CD4-positive, alpha-beta memory T cell (primary cell): Measurements from ENCODE around the gene QSOX2. TPM values are rescaled to one million over a fixed set of nuclear protein-coding genes. Genes with fewer than 3 reads are reported as not detected.

Experiments
- CTCF ChIA-PET: fragments of 350-600 bp; sonication (Branson Sonifier 250); formaldehyde crosslinking; loops from one replicate; lab custom pipeline; 2021; ENCODE audit warnings: inconsistent platforms; ENCODE audit not compliant: partially characterized antibody; lab: Charles Lee
- POLR2A ChIA-PET: fragments of 350-600 bp; sonication (Branson Sonifier 250); formaldehyde crosslinking; loops from one replicate; lab custom pipeline; 2021; ENCODE audit not compliant: partially characterized antibody; lab: Charles Lee
- DNase-seq, 5 donors: peaks; one replicate each; pipeline versions ENCODE4 v3.0.0 to v3.0.0-alpha.2; 2020 to 2022; ENCODE audit warnings: mixed read lengths in 1 of 5
- H3K27ac ChIP-seq: one replicate; pipeline ENCODE4 v1.7.0; 2013; ENCODE audit warnings: low read depth, low read length
- H3K27me3 ChIP-seq: 2 replicates; pipeline ENCODE4 v1.7.0; 2013; ENCODE audit warnings: mild to moderate bottlenecking, low read length, moderate library complexity; ENCODE audit not compliant: insufficient read depth
- H3K36me3 ChIP-seq: 2 replicates; pipeline ENCODE4 v1.7.0; 2013; ENCODE audit warnings: mild to moderate bottlenecking, low read length, moderate library complexity; ENCODE audit not compliant: insufficient read depth
- H3K4me1 ChIP-seq: 2 replicates; pipeline ENCODE4 v1.7.0; 2013; ENCODE audit warnings: mild to moderate bottlenecking, low read length, moderate library complexity; ENCODE audit not compliant: insufficient read depth
- H3K4me3 ChIP-seq, 2 donors: one replicate each; pipeline ENCODE4 v1.7.0; 2013; ENCODE audit warnings: low read length in 2 of 2, mild to moderate bottlenecking in 1 of 2
- H3K9me3 ChIP-seq, 2 donors: one replicate each; pipeline ENCODE4 v1.7.0; 2013; ENCODE audit warnings: low read length in 2 of 2, control low read depth in 1 of 2; ENCODE audit not compliant: control insufficient read depth in 1 of 2
- H3K27ac Mint-ChIP-seq, 7 donors: one replicate each; pipeline ENCODE4 v1.8.0; 2020 to 2021; ENCODE audit warnings: mixed read lengths in 7 of 7, mild to moderate bottlenecking in 6 of 7, inconsistent platforms in 3 of 7, moderate library complexity in 3 of 7
- H3K27me3 Mint-ChIP-seq, 2 donors: one replicate each; pipeline ENCODE4 v1.8.0; 2020 to 2021; ENCODE audit warnings: mixed read lengths in 2 of 2
- H3K36me3 Mint-ChIP-seq, 2 donors: one replicate each; pipeline ENCODE4 v1.8.0; 2020 to 2021; ENCODE audit warnings: mixed read lengths in 2 of 2, inconsistent platforms in 1 of 2, mild to moderate bottlenecking in 1 of 2
- H3K4me1 Mint-ChIP-seq, 4 donors: one replicate each; pipeline ENCODE4 v1.8.0; 2020 to 2021; ENCODE audit warnings: mixed read lengths in 4 of 4, mild to moderate bottlenecking in 1 of 4
- H3K4me3 Mint-ChIP-seq, 8 donors: one replicate each; pipeline ENCODE4 v1.8.0; 2020 to 2021; ENCODE audit warnings: mixed read lengths in 8 of 8, mild to moderate bottlenecking in 7 of 8, moderate library complexity in 6 of 8, inconsistent platforms in 3 of 8
- H3K9me3 Mint-ChIP-seq, 8 donors: one replicate each; pipeline ENCODE4 v1.8.0; 2020 to 2021; ENCODE audit warnings: mixed read lengths in 8 of 8, mild to moderate bottlenecking in 5 of 8, inconsistent platforms in 3 of 8, moderate library complexity in 1 of 8
- intact Hi-C: fragments of 100-400 bp; cut with micrococcal nuclease; formaldehyde crosslinking; loops from one replicate; pipeline ENCODE4 v1.15.1; 2023
- polyA plus RNA-seq, 2 donors: library from polyadenylated mRNA; unstranded; fragments of 300-500 nt; fragmentation: Illumina TruSeq; gene quantifications; one replicate each; pipeline ENCODE4 v1.2.3, GENCODE V29; 2021
- total RNA-seq, 2 experiments: library from RNA; stranded (reverse); gene quantifications; one replicate each; pipeline ENCODE4 v1.2.3, GENCODE V29; 2021

Gene QSOX2
- total and polyA plus RNA-seq, 4 experiments from 2014 or later = 0.35 to 15.0 (median 7.9) TPM

DNA sequence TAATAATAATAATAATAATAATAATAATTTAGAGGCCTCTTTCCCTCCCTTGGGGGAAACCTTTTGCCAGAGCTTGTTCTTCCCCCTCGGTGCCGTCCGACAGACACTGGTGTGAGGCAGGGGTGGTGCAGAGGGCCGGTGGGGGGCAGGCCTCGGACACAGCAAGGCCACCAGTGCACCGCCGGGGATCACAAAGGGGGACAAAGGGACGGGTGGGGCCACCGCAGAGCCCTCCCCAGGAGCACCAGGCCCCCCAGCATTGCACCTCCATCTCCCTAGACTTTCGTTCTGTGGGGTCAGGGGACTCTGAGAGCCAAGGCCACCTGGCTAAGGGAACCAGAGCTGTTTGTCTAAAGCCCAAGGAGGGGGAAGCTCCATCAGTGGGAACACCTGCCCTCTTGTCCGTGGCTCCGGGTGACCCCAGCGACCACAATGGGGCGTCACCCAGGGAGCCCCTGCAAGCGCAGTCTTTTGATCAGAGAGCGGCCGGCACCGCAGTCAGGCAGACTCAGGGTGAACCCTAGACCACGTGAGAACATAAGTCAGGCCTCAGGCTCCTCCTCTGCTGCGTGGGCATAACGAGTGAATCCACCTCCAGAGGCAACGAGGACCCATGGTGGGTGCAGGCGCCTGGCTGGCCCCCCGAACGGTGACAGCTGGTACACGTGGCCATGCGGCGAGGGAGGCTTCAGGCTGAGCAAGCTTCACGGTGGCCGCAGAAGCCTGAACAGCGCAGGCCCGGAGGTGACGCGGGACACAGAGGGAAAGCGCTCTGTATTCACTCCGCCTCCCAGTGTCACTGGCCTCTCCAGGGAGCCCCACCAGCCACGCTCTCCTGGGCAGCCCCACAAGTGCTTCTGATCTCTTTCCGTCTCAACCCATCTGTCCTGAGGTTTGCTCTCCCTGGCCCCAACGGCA is 12.0 kb upstream of the QSOX2 start:
- POLR2A ChIA-PET = interaction anchor here (1.1 kb wide), 1 partner anchor 10 kb away, joined by 3 read pairs; no protein-coding TSS in a partner anchor

DNA sequence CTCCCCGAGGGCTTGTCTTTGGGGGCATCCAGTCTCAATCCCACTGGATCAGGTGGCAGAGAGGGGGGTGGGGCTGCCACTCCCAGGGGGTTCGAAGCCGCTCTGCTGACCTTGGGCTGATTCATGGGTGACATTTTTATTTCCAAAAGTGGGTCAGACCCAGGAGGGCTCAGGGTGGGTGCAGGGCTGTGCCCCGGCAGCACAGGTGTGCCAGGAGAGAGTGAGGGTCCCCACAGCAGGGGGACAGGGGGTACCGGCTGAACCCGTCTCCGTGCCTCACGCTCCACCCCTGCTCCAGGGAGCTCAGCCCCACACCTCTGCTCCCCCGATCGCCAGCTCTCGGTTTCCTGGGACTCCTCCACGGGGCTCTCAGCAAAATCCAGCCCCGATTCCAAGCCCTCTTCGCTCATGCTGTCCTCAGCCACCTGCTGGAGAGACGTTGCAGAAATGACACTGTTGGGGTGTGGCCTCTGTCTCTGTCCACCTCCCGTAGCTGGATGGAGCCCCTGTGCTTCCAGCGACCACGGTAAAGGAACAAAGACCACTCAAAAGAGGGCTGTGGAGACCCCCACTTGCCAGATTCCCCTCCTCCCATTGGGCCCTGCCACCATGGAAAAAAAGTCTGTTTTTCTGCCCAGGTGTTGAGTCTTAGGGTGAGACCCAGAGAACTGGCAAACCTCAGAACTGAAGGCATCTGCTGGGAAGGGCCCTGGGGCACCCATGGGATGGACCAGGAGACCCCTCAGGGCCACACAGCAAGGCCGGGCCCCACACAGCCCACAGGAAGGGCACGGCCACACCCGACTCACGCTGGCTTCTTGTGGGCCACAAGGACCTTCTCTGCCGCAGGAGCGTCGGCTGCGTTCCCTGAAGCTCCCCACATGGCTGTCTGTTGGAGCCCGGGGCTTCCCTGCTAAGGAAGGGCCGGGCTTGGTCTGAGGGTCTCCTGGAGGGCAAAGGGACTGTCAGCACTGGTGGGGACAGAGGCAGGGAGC is 10.6 kb upstream of the QSOX2 start:
- H3K4me3 ChIP-seq = no peak overlapping the region
- Mint-ChIP-seq H3K9me3 (peaks cover 0 to 2% (median 0%) of the 10 kb centered on the region in 8 donors), H3K4me1 (no peaks in the 10 kb centered on the region), H3K27ac (no peak overlapping the region), H3K27me3 (peaks cover 0 to 3% of the 10 kb centered on the region in 2 donors), H3K4me3 (no peak overlapping the region), H3K36me3 (no peaks in the 10 kb centered on the region)
- DNase-seq = peak in 1 of 5 donors; percentile 3
- intact Hi-C loops = no loop called here
- H3K27me3 ChIP-seq = no peaks in the 10 kb centered on the region
- H3K4me1 ChIP-seq = no peaks in the 10 kb centered on the region
- no peaks in the 10 kb centered on the region for H3K36me3 ChIP-seq
- H3K27ac ChIP-seq = no peak overlapping the region
- ChIA-PET CTCF (no interaction called here), POLR2A (interaction anchor here (1.1 kb wide), 1 partner anchor 12 kb away, joined by 3 read pairs; no protein-coding TSS in a partner anchor)
- no peaks in the 10 kb centered on the region for H3K9me3 ChIP-seq

More for the DNA sequence above, 12.0 kb upstream of the QSOX2 start:
- H3K27ac ChIP-seq = no peak overlapping the region
- no peaks in the 10 kb centered on the region for H3K9me3 ChIP-seq
- CTCF ChIA-PET = no interaction called here
- Mint-ChIP-seq H3K36me3 (no peaks in the 10 kb centered on the region), H3K27ac (no peak overlapping the region), H3K4me1 (no peaks in the 10 kb centered on the region), H3K9me3 (peaks cover 0 to 2% (median 0%) of the 10 kb centered on the region in 8 donors), H3K27me3 (peaks cover 0 to 3% of the 10 kb centered on the region in 2 donors), H3K4me3 (no peak overlapping the region)
- intact Hi-C loops = no loop called here
- no peak overlapping the region for H3K4me3 ChIP-seq
- no peaks in the 10 kb centered on the region for H3K36me3 ChIP-seq
- DNase-seq = no peak
- H3K27me3 ChIP-seq = no peaks in the 10 kb centered on the region
- H3K4me1 ChIP-seq = no peaks in the 10 kb centered on the region

DNA sequence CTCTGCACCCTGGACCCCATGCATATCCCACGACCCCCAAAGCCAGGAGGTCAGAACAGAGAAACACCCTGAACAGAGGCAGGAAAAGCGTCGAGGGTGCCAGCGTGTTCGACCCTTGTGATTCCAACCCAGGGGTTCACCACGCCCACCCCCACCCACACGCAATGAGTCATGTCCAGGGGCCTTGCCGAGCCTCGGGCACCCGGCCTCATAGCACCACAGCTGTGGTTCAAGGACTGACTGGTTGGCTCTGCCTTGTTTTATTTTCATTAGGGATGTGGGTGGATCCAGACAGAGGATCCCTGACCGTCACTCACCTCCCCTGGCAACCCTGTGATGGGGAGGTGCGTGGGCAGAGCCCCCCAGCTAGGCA is 9.5 kb upstream of the QSOX2 start:
- Histone ChIP-seq H3K4me1 (no peaks in the 10 kb centered on the region), H3K36me3 (no peaks in the 10 kb centered on the region), H3K4me3 (no peak overlapping the region), H3K9me3 (no peaks in the 10 kb centered on the region), H3K27me3 (no peaks in the 10 kb centered on the region), H3K27ac (no peak overlapping the region)
- Mint-ChIP-seq H3K4me3 (no peak overlapping the region), H3K27ac (peak overlapping the region in 1 of 7 donors; percentile 18), H3K27me3 (peaks cover 0 to 3% of the 10 kb centered on the region in 2 donors), H3K36me3 (no peaks in the 10 kb centered on the region), H3K4me1 (no peaks in the 10 kb centered on the region), H3K9me3 (peaks cover 0 to 2% (median 0%) of the 10 kb centered on the region in 8 donors)
- intact Hi-C loops = no loop called here
- ChIA-PET POLR2A (no interaction called here), CTCF (no interaction called here)
- DNase-seq = no peak

DNA sequence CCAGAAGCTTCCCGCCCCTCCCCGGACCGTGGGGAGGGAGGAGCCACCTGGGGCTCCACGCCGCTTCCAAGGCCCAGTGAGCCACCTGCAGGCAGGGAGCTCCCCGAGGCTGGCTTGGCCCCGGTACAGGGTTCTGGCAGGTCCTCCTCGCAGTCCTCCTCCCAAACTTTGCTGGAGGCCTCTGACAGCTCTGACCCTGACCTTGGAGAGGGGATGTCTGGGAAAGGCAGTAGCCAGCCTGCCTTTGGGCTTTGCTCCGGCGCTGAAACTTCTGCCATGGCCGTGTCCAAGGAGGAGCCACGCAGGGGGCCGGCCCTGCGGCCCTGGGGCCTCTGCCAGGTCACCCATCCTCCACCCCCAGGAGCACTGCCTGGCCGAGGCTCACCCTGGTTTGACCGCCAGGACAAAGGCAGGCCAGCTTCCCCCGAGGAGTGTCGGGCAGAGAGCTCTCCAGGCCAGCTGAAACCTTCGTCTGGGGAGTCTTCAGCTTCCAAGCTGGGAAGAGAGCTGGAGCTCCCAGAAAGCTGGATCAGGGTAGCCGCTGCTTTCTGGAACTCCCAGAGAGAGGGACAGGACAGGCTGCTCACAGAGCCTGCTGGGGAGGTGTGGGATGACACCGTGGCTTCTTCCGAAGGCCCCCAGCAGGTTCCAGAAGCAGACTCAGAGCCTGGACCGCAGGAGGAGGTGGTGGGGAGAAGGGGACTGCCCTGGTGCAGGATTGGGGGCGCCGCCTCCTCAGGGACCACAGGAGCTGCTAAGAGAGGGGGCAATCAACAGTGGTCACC is 9.0 kb upstream of the QSOX2 start:
- ChIA-PET POLR2A (no interaction called here), CTCF (no interaction called here)
- Mint-ChIP-seq H3K36me3 (no peaks in the 10 kb centered on the region), H3K27me3 (peaks cover 0 to 3% of the 10 kb centered on the region in 2 donors), H3K4me1 (no peaks in the 10 kb centered on the region), H3K27ac (peak overlapping the region in 1 of 7 donors; percentile 18), H3K9me3 (peaks cover 0 to 2% (median 0%) of the 10 kb centered on the region in 8 donors), H3K4me3 (no peak overlapping the region)
- H3K9me3 ChIP-seq = no peaks in the 10 kb centered on the region
- H3K27ac ChIP-seq = no peak overlapping the region
- no peaks in the 10 kb centered on the region for H3K4me1 ChIP-seq
- no peaks in the 10 kb centered on the region for H3K36me3 ChIP-seq
- no peak for DNase-seq
- H3K27me3 ChIP-seq = no peaks in the 10 kb centered on the region
- intact Hi-C loops = no loop called here
- no peak overlapping the region for H3K4me3 ChIP-seq

DNA sequence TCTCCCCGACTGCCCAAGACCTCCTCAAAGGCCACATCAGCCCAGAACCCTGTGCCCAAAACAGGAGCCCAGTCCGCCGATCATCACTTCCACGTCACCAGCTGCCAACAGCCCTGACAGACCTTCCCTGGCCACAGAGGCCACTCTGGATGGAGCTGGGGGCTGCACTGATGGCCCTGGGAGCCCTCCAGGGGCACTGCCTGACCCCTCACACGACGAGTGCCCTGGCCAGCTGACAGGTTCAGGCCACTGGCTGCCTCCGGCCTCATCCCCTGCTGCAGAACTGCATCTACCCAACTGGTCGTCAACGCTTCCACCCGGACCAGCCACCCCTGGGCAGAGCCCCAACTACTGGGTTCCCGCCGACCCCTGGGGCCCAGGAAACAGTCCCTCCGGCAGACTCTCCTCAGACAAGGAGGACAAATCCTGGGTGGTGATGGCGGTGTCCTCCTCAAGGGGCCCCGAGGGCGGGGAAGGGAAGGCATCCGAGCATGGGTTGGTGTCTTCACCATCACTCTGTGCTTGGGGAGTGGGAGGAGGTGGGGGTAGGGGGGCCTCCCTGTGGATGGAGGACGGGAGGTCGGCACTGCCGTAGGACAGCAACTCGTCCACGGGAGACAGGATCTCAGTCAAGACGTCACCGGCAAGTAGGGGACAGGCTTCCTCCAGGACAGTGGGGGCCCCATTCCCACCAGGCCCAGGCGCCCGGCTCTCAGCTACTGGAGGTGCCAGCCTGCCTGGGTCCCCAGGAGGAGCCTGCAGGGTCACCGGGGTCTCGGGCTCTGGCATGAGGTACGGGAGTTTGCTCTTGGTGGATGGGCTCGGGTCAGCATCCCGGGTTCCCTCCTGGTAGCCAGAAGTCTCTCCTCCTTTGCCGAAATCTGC is 7.9 kb upstream of the QSOX2 start:
- Histone ChIP-seq H3K4me1 (no peaks in the 10 kb centered on the region), H3K27ac (no peak overlapping the region), H3K27me3 (no peaks in the 10 kb centered on the region), H3K36me3 (no peaks in the 10 kb centered on the region), H3K9me3 (no peaks in the 10 kb centered on the region), H3K4me3 (no peak overlapping the region)
- CTCF ChIA-PET = no interaction called here
- POLR2A ChIA-PET = no interaction called here
- DNase-seq = no peak
- intact Hi-C loops = no loop called here
- H3K4me1 Mint-ChIP-seq = no peaks in the 10 kb centered on the region
- no peak overlapping the region for H3K4me3 Mint-ChIP-seq
- no peaks in the 10 kb centered on the region for H3K36me3 Mint-ChIP-seq
- H3K9me3 Mint-ChIP-seq = peaks cover 0 to 2% (median 0%) of the 10 kb centered on the region in 8 donors
- H3K27me3 Mint-ChIP-seq = peaks cover 0 to 3% of the 10 kb centered on the region in 2 donors
- H3K27ac Mint-ChIP-seq = peak overlapping the region in 1 of 7 donors; percentile 41

DNA sequence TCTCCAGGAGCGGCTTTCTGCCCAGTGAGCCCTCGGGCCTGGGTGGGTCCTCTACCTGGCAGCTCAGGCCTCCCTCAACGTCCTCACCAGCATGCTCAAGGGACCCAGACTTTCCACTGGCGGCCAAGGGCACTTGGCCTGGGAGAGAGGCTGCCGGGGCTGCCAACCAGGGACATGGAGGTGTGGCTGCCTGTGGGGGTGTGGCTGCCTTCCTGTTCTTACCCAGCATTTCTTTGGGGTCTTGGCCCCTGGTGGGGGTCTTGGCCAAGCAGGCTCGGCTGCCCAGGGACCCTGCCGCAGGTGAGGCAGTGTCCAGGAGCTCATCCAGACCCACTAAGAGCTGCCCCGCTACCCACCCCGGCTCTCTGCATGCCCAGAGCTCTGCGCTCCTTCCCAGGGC is 7.2 kb upstream of the QSOX2 start:
- no peaks in the 10 kb centered on the region for H3K4me1 ChIP-seq
- Mint-ChIP-seq H3K4me1 (no peaks in the 10 kb centered on the region), H3K27me3 (peaks cover 0 to 3% of the 10 kb centered on the region in 2 donors), H3K9me3 (peaks cover 0 to 2% (median 0%) of the 10 kb centered on the region in 8 donors), H3K36me3 (no peaks in the 10 kb centered on the region), H3K27ac (peak overlapping the region in 1 of 7 donors; percentile 41), H3K4me3 (no peak overlapping the region)
- DNase-seq = no peak
- ChIA-PET POLR2A (no interaction called here), CTCF (no interaction called here)
- H3K9me3 ChIP-seq = no peaks in the 10 kb centered on the region
- H3K4me3 ChIP-seq = no peak overlapping the region
- H3K27ac ChIP-seq = no peak overlapping the region
- no peaks in the 10 kb centered on the region for H3K36me3 ChIP-seq
- intact Hi-C loops = no loop called here
- no peaks in the 10 kb centered on the region for H3K27me3 ChIP-seq
